ENCODE data around the gene SCN7A. TPM values are rescaled to one million over a fixed set of nuclear protein-coding genes. Genes with fewer than 3 reads are reported as not detected.
A peak's percentile ranks its signal among the peaks of the same experiment; 100 is the strongest.

The SCN7A gene
- total RNA-seq, 1 donor from 2014 or later: 0.11 TPM

DNA sequence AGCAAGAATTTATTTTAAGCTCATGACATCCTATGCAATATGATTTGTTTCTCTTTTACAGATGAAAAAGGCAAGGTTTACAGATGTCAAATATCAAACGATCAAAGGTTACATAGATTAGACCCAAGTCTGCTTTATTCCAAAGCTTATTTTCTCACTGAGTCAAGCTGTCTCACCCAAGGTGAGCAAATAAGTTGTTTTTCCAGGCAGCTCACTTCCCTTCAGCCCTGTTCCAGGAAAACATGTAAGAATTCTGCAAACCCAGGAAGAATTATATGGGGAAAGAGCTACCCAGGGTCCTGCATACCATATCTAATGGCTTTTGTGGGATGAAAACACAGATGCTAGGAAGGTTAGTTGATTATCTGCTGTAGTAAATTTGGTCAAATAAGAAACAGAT is 60.6 kb downstream of the SCN7A start:
- Mint-ChIP-seq H3K4me1 (ENCODE audit: unreplicated experiment) (no peaks in the 10 kb centered on the region), H3K9me3 (ENCODE audit: unreplicated experiment) (no peaks in the 10 kb centered on the region), H3K36me3 (ENCODE audit: unreplicated experiment) (no peaks in the 10 kb centered on the region), H3K27me3 (ENCODE audit: unreplicated experiment) (peaks cover 7% of the 10 kb centered on the region), H3K27ac (ENCODE audit: unreplicated experiment) (no peak overlapping the region), H3K4me3 (ENCODE audit: unreplicated experiment) (no peak overlapping the region)
- no peak for DNase-seq (ENCODE audit: extremely low spot score, unreplicated experiment)
- TF ChIP-seq, protein P1, sequence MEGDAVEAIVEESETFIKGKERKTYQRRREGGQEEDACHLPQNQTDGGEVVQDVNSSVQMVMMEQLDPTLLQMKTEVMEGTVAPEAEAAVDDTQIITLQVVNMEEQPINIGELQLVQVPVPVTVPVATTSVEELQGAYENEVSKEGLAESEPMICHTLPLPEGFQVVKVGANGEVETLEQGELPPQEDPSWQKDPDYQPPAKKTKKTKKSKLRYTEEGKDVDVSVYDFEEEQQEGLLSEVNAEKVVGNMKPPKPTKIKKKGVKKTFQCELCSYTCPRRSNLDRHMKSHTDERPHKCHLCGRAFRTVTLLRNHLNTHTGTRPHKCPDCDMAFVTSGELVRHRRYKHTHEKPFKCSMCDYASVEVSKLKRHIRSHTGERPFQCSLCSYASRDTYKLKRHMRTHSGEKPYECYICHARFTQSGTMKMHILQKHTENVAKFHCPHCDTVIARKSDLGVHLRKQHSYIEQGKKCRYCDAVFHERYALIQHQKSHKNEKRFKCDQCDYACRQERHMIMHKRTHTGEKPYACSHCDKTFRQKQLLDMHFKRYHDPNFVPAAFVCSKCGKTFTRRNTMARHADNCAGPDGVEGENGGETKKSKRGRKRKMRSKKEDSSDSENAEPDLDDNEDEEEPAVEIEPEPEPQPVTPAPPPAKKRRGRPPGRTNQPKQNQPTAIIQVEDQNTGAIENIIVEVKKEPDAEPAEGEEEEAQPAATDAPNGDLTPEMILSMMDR (IDR thresholded peaks at IDR 0.05): no peak

DNA sequence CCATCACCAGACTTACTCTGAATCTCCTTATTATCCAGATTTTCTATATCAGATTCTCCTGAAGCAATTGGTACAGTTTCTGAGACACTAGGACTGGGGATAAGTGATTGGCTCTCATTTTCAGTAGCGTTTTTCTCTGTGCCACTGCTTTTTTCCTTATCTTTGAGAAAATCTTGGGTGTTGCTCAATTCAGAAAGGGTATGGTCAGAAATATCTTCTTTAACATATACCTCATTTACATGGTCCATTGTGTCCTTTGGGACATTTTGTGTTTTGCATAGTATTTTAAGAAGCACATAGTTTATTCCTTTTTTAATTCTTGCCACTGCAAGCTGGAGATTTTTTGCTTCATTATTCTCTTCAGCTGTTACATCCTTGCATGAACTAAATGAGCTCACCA is 61.7 kb downstream of the SCN7A start:
- H3K36me3 Mint-ChIP-seq (ENCODE audit: unreplicated experiment): no peaks in the 10 kb centered on the region
- TF ChIP-seq, protein P1 (IDR thresholded peaks at IDR 0.05): no peak

DNA sequence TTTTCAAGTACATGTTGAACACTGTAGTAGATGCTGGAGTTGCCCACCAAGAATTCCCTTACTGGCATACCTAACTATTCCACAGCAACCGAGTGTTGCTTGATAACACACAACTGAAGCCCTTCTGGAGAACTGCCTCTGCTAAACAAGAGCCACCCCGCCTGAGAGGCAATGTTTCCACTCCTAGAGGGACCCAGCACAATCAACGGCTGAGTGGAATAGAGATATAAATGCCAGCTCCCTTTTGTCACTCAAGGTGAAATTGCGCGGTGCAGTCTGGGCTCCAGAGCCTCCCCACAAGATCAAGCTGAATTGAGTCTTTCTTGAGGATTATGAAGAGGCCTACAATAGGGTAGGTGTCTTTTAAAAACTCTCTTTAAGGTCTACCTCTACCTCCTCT is 69.2 kb downstream of the SCN7A start:
- Mint-ChIP-seq H3K4me3 (ENCODE audit: unreplicated experiment) (no peak overlapping the region), H3K27ac (ENCODE audit: unreplicated experiment) (no peak overlapping the region), H3K4me1 (ENCODE audit: unreplicated experiment) (no peaks in the 10 kb centered on the region), H3K9me3 (ENCODE audit: unreplicated experiment) (no peaks in the 10 kb centered on the region), H3K36me3 (ENCODE audit: unreplicated experiment) (no peaks in the 10 kb centered on the region), H3K27me3 (ENCODE audit: unreplicated experiment) (no peaks in the 10 kb centered on the region)
- TF ChIP-seq, protein P1 (IDR thresholded peaks at IDR 0.05): no peak
- DNase-seq (ENCODE audit: extremely low spot score, unreplicated experiment): no peak

More for the DNA sequence above, 61.7 kb downstream of the SCN7A start:
- DNase-seq (ENCODE audit: extremely low spot score, unreplicated experiment): no peak
- H3K27ac Mint-ChIP-seq (ENCODE audit: unreplicated experiment): no peak overlapping the region
- peaks cover 7% of the 10 kb centered on the region for H3K27me3 Mint-ChIP-seq (ENCODE audit: unreplicated experiment)
- no peaks in the 10 kb centered on the region for H3K4me1 Mint-ChIP-seq (ENCODE audit: unreplicated experiment)
- no peaks in the 10 kb centered on the region for H3K9me3 Mint-ChIP-seq (ENCODE audit: unreplicated experiment)
- H3K4me3 Mint-ChIP-seq (ENCODE audit: unreplicated experiment): no peak overlapping the region

DNA sequence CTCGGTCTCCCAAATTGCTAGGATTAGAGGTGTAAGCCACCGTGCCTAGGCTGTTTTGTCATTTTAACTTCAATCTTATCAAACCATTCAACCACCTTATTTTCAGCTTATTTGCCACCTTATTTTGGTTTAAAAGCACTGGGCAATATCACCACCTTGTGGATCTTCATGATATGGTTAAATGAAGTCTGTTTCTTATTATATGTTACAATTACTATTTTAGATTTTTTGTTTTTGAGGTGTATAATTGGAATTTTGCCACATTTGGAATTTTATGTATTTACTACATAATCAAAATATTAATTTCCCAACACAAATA is 74.5 kb downstream of the SCN7A start:
- no peak overlapping the region for H3K27ac Mint-ChIP-seq (ENCODE audit: unreplicated experiment)
- TF ChIP-seq, protein P1 (IDR thresholded peaks at IDR 0.05): peak; percentile 70
- no peaks in the 10 kb centered on the region for H3K4me1 Mint-ChIP-seq (ENCODE audit: unreplicated experiment)
- H3K9me3 Mint-ChIP-seq (ENCODE audit: unreplicated experiment): peaks cover 6% of the 10 kb centered on the region
- no peaks in the 10 kb centered on the region for H3K27me3 Mint-ChIP-seq (ENCODE audit: unreplicated experiment)
- H3K36me3 Mint-ChIP-seq (ENCODE audit: unreplicated experiment): no peaks in the 10 kb centered on the region
- DNase-seq (ENCODE audit: extremely low spot score, unreplicated experiment): no peak
- H3K4me3 Mint-ChIP-seq (ENCODE audit: unreplicated experiment): no peak overlapping the region

DNA sequence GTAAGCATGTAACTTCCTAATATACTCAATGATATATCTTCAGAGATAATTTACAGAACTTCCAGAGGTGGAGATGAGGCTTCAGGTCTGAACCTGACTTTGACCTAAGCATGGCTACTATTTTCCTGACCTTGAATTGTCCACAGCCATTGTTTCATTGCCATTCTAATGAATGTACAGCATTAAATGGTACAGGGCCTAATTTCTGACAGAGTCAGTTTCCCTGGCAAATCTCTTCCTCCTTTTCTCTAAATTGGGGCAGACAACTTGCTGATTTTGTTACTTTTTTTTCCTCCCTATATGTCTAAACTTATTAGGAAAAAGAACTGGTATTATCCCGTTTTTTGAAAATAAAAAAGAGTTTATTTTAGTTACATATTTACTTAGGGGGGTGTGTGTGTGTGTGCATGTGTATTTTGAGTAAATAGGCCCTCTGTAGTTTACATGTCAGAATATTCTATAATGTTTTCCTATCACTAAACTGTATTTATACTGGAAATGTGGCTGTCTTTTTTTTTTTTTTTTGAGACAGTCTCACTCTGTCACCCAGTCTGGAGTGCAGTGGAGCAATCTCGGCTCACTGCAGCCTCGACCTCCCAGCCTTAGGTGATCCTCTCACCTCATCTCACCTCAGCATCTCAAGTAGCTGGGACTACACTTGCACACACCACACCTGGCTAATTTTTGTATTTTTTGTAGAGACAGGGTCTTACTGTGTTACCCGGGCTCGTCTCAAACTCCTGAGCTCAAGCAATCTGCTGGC is 75.0 kb downstream of the SCN7A start:
- no peak overlapping the region for H3K27ac Mint-ChIP-seq (ENCODE audit: unreplicated experiment)
- no peaks in the 10 kb centered on the region for H3K4me1 Mint-ChIP-seq (ENCODE audit: unreplicated experiment)
- TF ChIP-seq, protein P1 (IDR thresholded peaks at IDR 0.05): no peak
- H3K4me3 Mint-ChIP-seq (ENCODE audit: unreplicated experiment): no peak overlapping the region
- DNase-seq (ENCODE audit: extremely low spot score, unreplicated experiment): no peak
- peaks cover 6% of the 10 kb centered on the region for H3K9me3 Mint-ChIP-seq (ENCODE audit: unreplicated experiment)
- H3K36me3 Mint-ChIP-seq (ENCODE audit: unreplicated experiment): no peaks in the 10 kb centered on the region
- H3K27me3 Mint-ChIP-seq (ENCODE audit: unreplicated experiment): no peaks in the 10 kb centered on the region
